Mucosa of rectum (tissue), 2 donors: ENCODE results near the gene HIVEP2.

Experiments
- H3K27ac ChIP-seq, 2 donors: one replicate each; pipeline ENCODE4 v1.7.0; 2013; ENCODE audit warnings: inconsistent platforms in 2 of 2, low read depth in 2 of 2, low read length in 2 of 2
- H3K27me3 ChIP-seq, 2 donors: one replicate each; pipeline ENCODE4 v1.7.0; 2013; ENCODE audit warnings: low read length in 2 of 2; ENCODE audit not compliant: control insufficient read depth in 2 of 2, insufficient read depth in 2 of 2
- H3K36me3 ChIP-seq, 2 donors: one replicate each; pipeline ENCODE4 v1.7.0; 2013; ENCODE audit warnings: low read length in 2 of 2; ENCODE audit not compliant: control insufficient read depth in 2 of 2, insufficient read depth in 2 of 2
- H3K4me1 ChIP-seq, 2 donors: one replicate each; pipeline ENCODE4 v1.7.0; 2013; ENCODE audit warnings: low read length in 2 of 2, mild to moderate bottlenecking in 1 of 2; ENCODE audit not compliant: control insufficient read depth in 2 of 2, insufficient read depth in 2 of 2
- H3K4me3 ChIP-seq, 2 donors: one replicate each; pipeline ENCODE4 v1.7.0; 2013; ENCODE audit warnings: low read length in 2 of 2
- H3K9ac ChIP-seq, 2 donors: one replicate each; pipeline ENCODE4 v1.7.0; 2013; ENCODE audit warnings: low read length in 2 of 2, low read depth in 1 of 2, mild to moderate bottlenecking in 1 of 2
- H3K9me3 ChIP-seq, 2 donors: one replicate each; pipeline ENCODE4 v1.7.0; 2013; ENCODE audit warnings: low read length in 2 of 2; ENCODE audit not compliant: control insufficient read depth in 2 of 2
- donor health status: healthy.
- donor health status: Normal muscosa, but diverticular disease.

HIVEP2 gene

GRCh38 chr6:142799639-142800038 lies 145.3 kb downstream of the HIVEP2 start:
- no peak overlapping the region for H3K4me3 ChIP-seq
- no peaks in the 10 kb centered on the region for H3K36me3 ChIP-seq
- H3K27ac ChIP-seq = no peak overlapping the region
- H3K9me3 ChIP-seq = no peaks in the 10 kb centered on the region
- no peaks in the 10 kb centered on the region for H3K4me1 ChIP-seq
- H3K27me3 ChIP-seq = no peaks in the 10 kb centered on the region
- H3K9ac ChIP-seq = no peak overlapping the region

GRCh38 chr6:142797159-142797558 lies 147.8 kb downstream of the HIVEP2 start:
- H3K4me1 ChIP-seq = no peaks in the 10 kb centered on the region
- H3K27me3 ChIP-seq = no peaks in the 10 kb centered on the region
- no peak overlapping the region for H3K4me3 ChIP-seq
- no peak overlapping the region for H3K9ac ChIP-seq
- H3K27ac ChIP-seq = no peak overlapping the region
- H3K9me3 ChIP-seq = no peaks in the 10 kb centered on the region
- H3K36me3 ChIP-seq = no peaks in the 10 kb centered on the region

GRCh38 chr6:142796571-142796970 lies 148.4 kb downstream of the HIVEP2 start:
- no peak overlapping the region for H3K9ac ChIP-seq
- no peaks in the 10 kb centered on the region for H3K9me3 ChIP-seq
- H3K36me3 ChIP-seq = no peaks in the 10 kb centered on the region
- H3K4me3 ChIP-seq = no peak overlapping the region
- H3K4me1 ChIP-seq = no peaks in the 10 kb centered on the region
- H3K27ac ChIP-seq = no peak overlapping the region
- no peaks in the 10 kb centered on the region for H3K27me3 ChIP-seq

GRCh38 chr6:142796024-142796423 lies 149.0 kb downstream of the HIVEP2 start:
- H3K4me1 ChIP-seq = no peaks in the 10 kb centered on the region
- no peak overlapping the region for H3K9ac ChIP-seq
- no peak overlapping the region for H3K4me3 ChIP-seq
- no peak overlapping the region for H3K27ac ChIP-seq
- no peaks in the 10 kb centered on the region for H3K36me3 ChIP-seq
- no peaks in the 10 kb centered on the region for H3K27me3 ChIP-seq
- no peaks in the 10 kb centered on the region for H3K9me3 ChIP-seq

GRCh38 chr6:142794424-142794823 lies 150.6 kb downstream of the HIVEP2 start:
- Histone ChIP-seq H3K4me1 (no peaks in the 10 kb centered on the region), H3K27ac (no peak overlapping the region), H3K9me3 (no peaks in the 10 kb centered on the region), H3K4me3 (no peak overlapping the region), H3K27me3 (no peaks in the 10 kb centered on the region), H3K36me3 (no peaks in the 10 kb centered on the region), H3K9ac (no peak overlapping the region)

GRCh38 chr6:142790257-142790656 lies 154.7 kb downstream of the HIVEP2 start:
- no peak overlapping the region for H3K4me3 ChIP-seq
- no peaks in the 10 kb centered on the region for H3K36me3 ChIP-seq
- H3K4me1 ChIP-seq = no peaks in the 10 kb centered on the region
- H3K9ac ChIP-seq = no peak overlapping the region
- H3K9me3 ChIP-seq = no peaks in the 10 kb centered on the region
- H3K27ac ChIP-seq = no peak overlapping the region
- H3K27me3 ChIP-seq = no peaks in the 10 kb centered on the region

GRCh38 chr6:142787422-142787821 lies 157.6 kb downstream of the HIVEP2 start:
- no peaks in the 10 kb centered on the region for H3K36me3 ChIP-seq
- no peak overlapping the region for H3K27ac ChIP-seq
- H3K27me3 ChIP-seq = no peaks in the 10 kb centered on the region
- H3K9me3 ChIP-seq = no peaks in the 10 kb centered on the region
- no peak overlapping the region for H3K9ac ChIP-seq
- H3K4me1 ChIP-seq = no peaks in the 10 kb centered on the region
- H3K4me3 ChIP-seq = no peak overlapping the region

- H3K27me3 ChIP-seq = no peaks in the 10 kb centered on the region
- no peaks in the 10 kb centered on the region for H3K9me3 ChIP-seq
- no peaks in the 10 kb centered on the region for H3K4me1 ChIP-seq
- no peak overlapping the region for H3K27ac ChIP-seq
- no peak overlapping the region for H3K9ac ChIP-seq
- no peaks in the 10 kb centered on the region for H3K36me3 ChIP-seq
- H3K4me3 ChIP-seq = no peak overlapping the region
Measured at GRCh38 chr6:142786476-142786875, 158.5 kb downstream of the HIVEP2 start.

GRCh38 chr6:142784344-142784743 lies 160.6 kb downstream of the HIVEP2 start:
- Histone ChIP-seq H3K9ac (no peak overlapping the region), H3K27me3 (no peaks in the 10 kb centered on the region), H3K4me3 (no peak overlapping the region), H3K27ac (no peak overlapping the region), H3K36me3 (no peaks in the 10 kb centered on the region), H3K9me3 (no peaks in the 10 kb centered on the region), H3K4me1 (no peaks in the 10 kb centered on the region)

GRCh38 chr6:142783499-142783898 lies 161.5 kb downstream of the HIVEP2 start:
- no peaks in the 10 kb centered on the region for H3K4me1 ChIP-seq
- H3K9me3 ChIP-seq = no peaks in the 10 kb centered on the region
- no peak overlapping the region for H3K4me3 ChIP-seq
- no peak overlapping the region for H3K27ac ChIP-seq
- no peak overlapping the region for H3K9ac ChIP-seq
- H3K27me3 ChIP-seq = no peaks in the 10 kb centered on the region
- H3K36me3 ChIP-seq = no peaks in the 10 kb centered on the region

GRCh38 chr6:142781129-142781528 lies 163.8 kb downstream of the HIVEP2 start:
- Histone ChIP-seq H3K9me3 (no peaks in the 10 kb centered on the region), H3K9ac (no peak overlapping the region), H3K27ac (no peak overlapping the region), H3K27me3 (no peaks in the 10 kb centered on the region), H3K4me3 (no peak overlapping the region), H3K36me3 (no peaks in the 10 kb centered on the region), H3K4me1 (no peaks in the 10 kb centered on the region)
